HG03520 (cell line): ENCODE data around the gene RALB.
"Not testable (repeated sequence)": the region's sequence is repeated elsewhere in the genome, so short reads cannot be mapped to it uniquely, and the experiment has no call there.

Source experiments
- ATAC-seq: cut with Tn5 transposase; IDR thresholded peaks from one replicate; pipeline ENCODE4 v1.9.1; 2021; ENCODE audit warnings: mild to moderate bottlenecking, moderate library complexity; ENCODE audit not compliant: unreplicated experiment

RALB gene

GRCh38 chr2:120291401-120292311, 39.0 kb downstream of the RALB start:
- ATAC-seq, result no peak

GRCh38 chr2:120293096-120294007, 40.7 kb downstream of the RALB start:
- no peak for ATAC-seq

GRCh38 chr2:120294008-120294340, 41.3 kb downstream of the RALB start:
- peak; percentile 95 for ATAC-seq

GRCh38 chr2:120298173-120298835, 45.7 kb downstream of the RALB start:
- no peak for ATAC-seq

- ATAC-seq, result no peak
Observed at GRCh38 chr2:120299004-120299403, 46.4 kb downstream of the RALB start.

GRCh38 chr2:120299561-120299960, 46.9 kb downstream of the RALB start:
- no peak for ATAC-seq

- no peak for ATAC-seq
Observed at GRCh38 chr2:120300385-120300784, 47.7 kb downstream of the RALB start.

GRCh38 chr2:120301284-120301683, 48.6 kb downstream of the RALB start:
- ATAC-seq, result no peak

GRCh38 chr2:120302301-120302700, 49.6 kb downstream of the RALB start:
- peak; percentile 71 for ATAC-seq

- no peak for ATAC-seq
Observed at GRCh38 chr2:120303177-120303576, 50.5 kb downstream of the RALB start.

GRCh38 chr2:120305296-120305695, 52.6 kb downstream of the RALB start:
- no peak for ATAC-seq

GRCh38 chr2:120305937-120306490, 53.4 kb downstream of the RALB start:
- no peak for ATAC-seq

GRCh38 chr2:120307482-120307881, 54.8 kb downstream of the RALB start:
- ATAC-seq, result no peak

GRCh38 chr2:120308038-120308910, 55.6 kb downstream of the RALB start:
- ATAC-seq, result no peak

GRCh38 chr2:120310136-120310535, 57.5 kb downstream of the RALB start:
- ATAC-seq, result peak; percentile 76

- not testable (repeated sequence) for ATAC-seq
Observed at GRCh38 chr2:120310841-120311240, 58.2 kb downstream of the RALB start.

- no peak for ATAC-seq
Observed at GRCh38 chr2:120312076-120312475, 59.4 kb downstream of the RALB start.

GRCh38 chr2:120312860-120313694, 60.4 kb downstream of the RALB start:
- peak; percentile 33 for ATAC-seq
